Measurements from ENCODE around the gene ZMYND10. TPM values are rescaled to one million over a fixed set of nuclear protein-coding genes. Genes with fewer than 3 reads are reported as not detected.

The ZMYND10 gene
- total RNA-seq, 1 experiment from 2014 or later = 0.29 TPM

DNA sequence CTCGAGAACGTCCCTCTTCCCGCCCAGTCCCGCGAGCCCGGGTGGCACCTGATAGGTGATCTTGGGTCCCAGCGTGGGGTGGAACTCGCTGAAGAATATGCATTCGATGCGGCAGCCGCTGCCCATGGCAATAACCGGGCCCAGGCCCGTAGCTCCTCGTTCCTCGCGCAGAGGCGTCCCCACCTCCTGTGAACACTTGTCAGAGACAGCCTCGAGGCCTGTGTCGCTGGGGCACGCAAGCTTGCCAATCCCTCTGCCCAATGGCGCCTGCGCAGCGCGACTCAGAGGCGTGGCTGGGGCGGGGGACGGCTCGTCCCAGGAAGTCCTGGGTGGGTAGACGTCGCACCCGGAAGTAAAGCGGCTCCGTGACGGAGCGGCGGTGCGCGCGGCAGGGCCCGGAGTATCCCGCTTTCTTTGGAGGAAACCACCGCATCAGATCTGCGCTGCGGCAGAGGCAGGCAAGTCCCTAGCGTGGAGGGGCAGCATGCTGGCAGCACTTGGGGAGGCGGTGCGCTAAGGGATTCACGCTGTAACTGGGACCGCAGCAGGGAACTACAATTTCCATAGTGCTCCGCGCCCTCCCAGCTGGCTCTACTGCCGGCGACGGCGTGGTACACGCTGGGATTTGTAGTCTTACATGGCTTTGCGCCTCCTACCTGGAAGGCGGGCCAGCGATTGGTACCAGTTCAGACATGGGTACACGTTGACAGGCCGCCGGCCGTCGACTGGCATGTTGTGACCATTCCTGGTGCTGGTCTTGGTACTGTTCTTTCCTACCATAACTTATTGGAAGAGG, 5.2 kb upstream of the ZMYND10 start, which contains the start of the genes CYB561D2 and NPRL2:
Gene CYB561D2, plus strand, starts transcription at position 336 of the 796 bp plus-strand sequence. CDS start 572 bp downstream, outside the sequence.
Gene NPRL2, minus strand, starts transcription at position 249 of the 796 bp plus-strand sequence. Its CDS starts 123 bp downstream, at position 126.
- peak; percentile 96 for DNase-seq
- peaks cover 12% of the 10 kb centered on the region for H3K4me1 Mint-ChIP-seq (ENCODE audit: low read depth, unreplicated experiment)
- Histone ChIP-seq H3K4me1 (peaks cover 3% of the 10 kb centered on the region; the same call in 1 of the 2 replicates), H3K36me3 (ENCODE audit: control insufficient read depth, insufficient read depth, low read length) (peaks cover 4% of the 10 kb centered on the region; the same call in 1 of the 2 replicates), H3K9me3 (no peaks in the 10 kb centered on the region), H3K27me3 (replicated peaks; ENCODE audit: control insufficient read depth, insufficient read depth, low read length) (no peaks in the 10 kb centered on the region), H3K4me3 (ENCODE audit: low read depth, low read length) (peak within 1 kb of the TSS; percentile 91)
- BruUV-seq (replicated peaks) = no TSS peak
- intact Hi-C loops (cut with micrococcal nuclease; ENCODE audit: unreplicated experiment) = loop anchor here (1.0 to 5.0 kb wide), 2 partner anchors 9 to 262 kb away; partner anchors contain the start of genes CISH and TMEM115
- peaks cover 34% of the 10 kb centered on the region for H3K36me3 Mint-ChIP-seq (ENCODE audit: insufficient read depth, unreplicated experiment)
- peak within 1 kb of the TSS; percentile 81 for H3K27ac Mint-ChIP-seq (ENCODE audit: unreplicated experiment)
- POLR2A ChIA-PET = interaction anchor here (0.6 to 2.5 kb wide), 7 partner anchors 14 to 1833 kb away, joined by 3 to 42 read pairs (median 7); partner anchors contain the start of genes IFRD2, MANF and TUSC2
- no peak for TF ChIP-seq CTCF (IDR thresholded peaks at IDR 0.05; ENCODE audit: insufficient read depth in 1 of 2, low read depth in 1 of 2, low read length in 1 of 2, severe bottlenecking in 1 of 2, unreplicated experiment in 1 of 2)
- CTCF ChIA-PET = interaction anchor here (0.5 to 2.2 kb wide), 10 partner anchors 14 to 265 kb away, joined by 3 to 10 read pairs (median 4); partner anchors contain the start of genes GNAI2 and HEMK1
- H3K4me3 Mint-ChIP-seq (ENCODE audit: unreplicated experiment) = peak within 1 kb of the TSS; percentile 76
- H3K27me3 Mint-ChIP-seq (ENCODE audit: insufficient read depth, unreplicated experiment) = no peaks in the 10 kb centered on the region
- no peaks in the 10 kb centered on the region for H3K9me3 Mint-ChIP-seq (ENCODE audit: unreplicated experiment)

GRCh38 chr3:50350213-50350526, 4.6 kb upstream of the ZMYND10 start:
- ChIA-PET POLR2A (interaction anchor here (0.6 to 2.5 kb wide), 7 partner anchors 13 to 1834 kb away, joined by 3 to 42 read pairs (median 7); partner anchors contain the start of genes IFRD2, MANF and TUSC2), CTCF (interaction anchor here (0.5 to 2.2 kb wide), 9 partner anchors 13 to 219 kb away, joined by 3 to 10 read pairs (median 4); partner anchors contain the start of genes GNAI2 and HEMK1)
- DNase-seq = no peak
- no peaks in the 10 kb centered on the region for H3K27me3 ChIP-seq (replicated peaks; ENCODE audit: control insufficient read depth, insufficient read depth, low read length)
- peaks cover 3% of the 10 kb centered on the region; the same call in 1 of the 2 replicates for H3K4me1 ChIP-seq
- Mint-ChIP-seq H3K27me3 (ENCODE audit: insufficient read depth, unreplicated experiment) (no peaks in the 10 kb centered on the region), H3K36me3 (ENCODE audit: insufficient read depth, unreplicated experiment) (peaks cover 29% of the 10 kb centered on the region), H3K27ac (ENCODE audit: unreplicated experiment) (peak overlapping the region; percentile 81), H3K9me3 (ENCODE audit: unreplicated experiment) (no peaks in the 10 kb centered on the region), H3K4me1 (ENCODE audit: low read depth, unreplicated experiment) (peaks cover 13% of the 10 kb centered on the region), H3K4me3 (ENCODE audit: unreplicated experiment) (peak overlapping the region; percentile 76)
- intact Hi-C loops (cut with micrococcal nuclease; ENCODE audit: unreplicated experiment) = loop anchor here (5.0 kb wide), 1 partner anchor 262 kb away; the partner anchor contains the start of gene CISH
- TF ChIP-seq CTCF (IDR thresholded peaks at IDR 0.05; ENCODE audit: insufficient read depth in 1 of 2, low read depth in 1 of 2, low read length in 1 of 2, severe bottlenecking in 1 of 2, unreplicated experiment in 1 of 2) = no peak
- no peaks in the 10 kb centered on the region for H3K9me3 ChIP-seq
- peaks cover 2% of the 10 kb centered on the region; the same call in 1 of the 2 replicates for H3K36me3 ChIP-seq (ENCODE audit: control insufficient read depth, insufficient read depth, low read length)
- peak overlapping the region; percentile 91 for H3K4me3 ChIP-seq (ENCODE audit: low read depth, low read length)
- TSS peak; percentile 43 for BruUV-seq (replicated peaks)
